Parathyroid adenoma (tissue), 2 donors: ENCODE measurements around the gene TMEM176B.
"Not testable (repeated sequence)": the region's sequence is repeated elsewhere in the genome, so short reads cannot be mapped to it uniquely, and the experiment has no call there.

Source experiments
- H2AFZ ChIP-seq: fragments of 300-600 bp; sonication (generic); one replicate; pipeline ENCODE4 v1.7.0; 2017; ENCODE audit warnings: antibody characterized with exemption, mild to moderate bottlenecking
- H3K27ac ChIP-seq: fragments of 300-600 bp; sonication (generic); one replicate; pipeline ENCODE4 v1.7.0; 2017
- H3K27me3 ChIP-seq: fragments of 300-600 bp; sonication (generic); one replicate; pipeline ENCODE4 v1.7.0; 2017; ENCODE audit warnings: low read length; ENCODE audit not compliant: control insufficient read depth, insufficient read depth
- H3K36me3 ChIP-seq: fragments of 300-600 bp; sonication (generic); one replicate; pipeline ENCODE4 v1.7.0; 2017; ENCODE audit warnings: low read length; ENCODE audit not compliant: control insufficient read depth, insufficient read depth
- H3K4me1 ChIP-seq: fragments of 300-600 bp; sonication (generic); one replicate; pipeline ENCODE4 v1.7.0; 2017; ENCODE audit warnings: control low read depth
- H3K4me2 ChIP-seq: fragments of 300-600 bp; sonication (generic); one replicate; pipeline ENCODE4 v1.7.0; 2017; ENCODE audit warnings: low read length
- H3K4me3 ChIP-seq: fragments of 300-600 bp; sonication (generic); one replicate; pipeline ENCODE4 v1.7.0; 2017; ENCODE audit warnings: low read depth, low read length
- H3K79me2 ChIP-seq: fragments of 300-600 bp; sonication (generic); one replicate; pipeline ENCODE4 v1.7.0; 2017; ENCODE audit warnings: control low read depth
- H3K9ac ChIP-seq: fragments of 300-600 bp; sonication (generic); one replicate; pipeline ENCODE4 v1.7.0; 2017; ENCODE audit warnings: mild to moderate bottlenecking
- H3K9me3 ChIP-seq: fragments of 300-600 bp; sonication (generic); one replicate; pipeline ENCODE4 v1.7.0; 2017; ENCODE audit warnings: low read length; ENCODE audit not compliant: control insufficient read depth
- CTCF ChIP-seq: fragments of 300-600 bp; sonication (generic); IDR thresholded peaks from one replicate; pipeline ENCODE4 v1.7.0; 2017; ENCODE audit warnings: antibody characterized with exemption, mild to moderate bottlenecking
- donor health status: primary hyperparathyroidism.

The TMEM176B gene

GRCh38 chr7:150781103-150781502 is 19.1 kb downstream of the TMEM176B start:
- Histone ChIP-seq H3K9me3 (no peaks in the 10 kb centered on the region), H2AFZ (no peak overlapping the region), H3K4me3 (no peak overlapping the region), H3K36me3 (no peaks in the 10 kb centered on the region), H3K27ac (no peak overlapping the region), H3K79me2 (no peaks in the 10 kb centered on the region), H3K4me1 (no peaks in the 10 kb centered on the region), H3K4me2 (no peak overlapping the region), H3K9ac (no peak overlapping the region), H3K27me3 (no peaks in the 10 kb centered on the region)
- no peak for TF ChIP-seq CTCF

- Histone ChIP-seq H3K27me3 (no peaks in the 10 kb centered on the region), H3K9me3 (no peaks in the 10 kb centered on the region), H3K4me2 (no peak overlapping the region), H3K27ac (no peak overlapping the region), H3K36me3 (no peaks in the 10 kb centered on the region), H3K79me2 (no peaks in the 10 kb centered on the region), H3K9ac (no peak overlapping the region), H3K4me3 (no peak overlapping the region), H2AFZ (no peak overlapping the region), H3K4me1 (no peaks in the 10 kb centered on the region)
- TF ChIP-seq CTCF, result no peak
Observed at GRCh38 chr7:150780292-150780691, 19.9 kb downstream of the TMEM176B start.

GRCh38 chr7:150778738-150779301 is 21.3 kb downstream of the TMEM176B start:
- Histone ChIP-seq H3K9me3 (no peaks in the 10 kb centered on the region), H3K4me2 (no peak overlapping the region), H2AFZ (no peak overlapping the region), H3K4me3 (no peak overlapping the region), H3K79me2 (no peaks in the 10 kb centered on the region), H3K9ac (no peak overlapping the region), H3K27me3 (no peaks in the 10 kb centered on the region), H3K27ac (no peak overlapping the region), H3K36me3 (no peaks in the 10 kb centered on the region), H3K4me1 (no peaks in the 10 kb centered on the region)
- TF ChIP-seq CTCF, result peak; percentile 87

- H3K9ac ChIP-seq, result no peak overlapping the region
- H3K4me2 ChIP-seq, result no peak overlapping the region
- no peaks in the 10 kb centered on the region for H3K4me1 ChIP-seq
- no peak overlapping the region for H2AFZ ChIP-seq
- H3K36me3 ChIP-seq, result no peaks in the 10 kb centered on the region
- no peak overlapping the region for H3K4me3 ChIP-seq
- no peak for TF ChIP-seq CTCF
- H3K27me3 ChIP-seq, result no peaks in the 10 kb centered on the region
- no peaks in the 10 kb centered on the region for H3K79me2 ChIP-seq
- no peak overlapping the region for H3K27ac ChIP-seq
- H3K9me3 ChIP-seq, result no peaks in the 10 kb centered on the region
Observed at GRCh38 chr7:150778014-150778737, 22.0 kb downstream of the TMEM176B start.

- not testable (repeated sequence) for H3K9me3 ChIP-seq, H3K4me1 ChIP-seq, H2AFZ ChIP-seq, H3K4me3 ChIP-seq, H3K27me3 ChIP-seq, H3K36me3 ChIP-seq, H3K27ac ChIP-seq, H3K9ac ChIP-seq, H3K79me2 ChIP-seq, H3K4me2 ChIP-seq
Observed at GRCh38 chr7:150774131-150774530, 26.0 kb downstream of the TMEM176B start.
